BJ (cell line): ENCODE measurements around the gene POM121L2. TPM values are rescaled to one million over a fixed set of nuclear protein-coding genes. Genes with fewer than 3 reads are reported as not detected.

Source experiments
- CTCF ChIA-PET: fragments of 350-600 bp; formaldehyde crosslinking; extraction: SDS; loops from one replicate; lab custom pipeline; 2021; ENCODE audit warnings: antibody characterized with exemption, inconsistent platforms; lab: Yijun Ruan, JAX
- POLR2A ChIA-PET: fragments of 300-600 bp; sonication (Branson Sonifier 250); formaldehyde crosslinking; extraction: SDS; loops from one replicate; lab custom pipeline; 2021; ENCODE audit warnings: antibody characterized with exemption; lab: Charles Lee
- DNase-seq: peaks from one replicate; pipeline ENCODE4 v3.0.0-alpha.2; 2011; ENCODE audit warnings: low read depth
- H3K27me3 ChIP-seq: 2 replicates; pipeline ENCODE4 v1.6.0; 2011; ENCODE audit warnings: low read length; ENCODE audit not compliant: control insufficient read depth, insufficient read depth
- H3K36me3 ChIP-seq: 2 replicates; pipeline ENCODE4 v1.5.1; 2011; ENCODE audit warnings: low read length; ENCODE audit not compliant: control insufficient read depth, insufficient read depth
- H3K4me3 ChIP-seq: 2 replicates; pipeline ENCODE4 v1.5.1; 2011; ENCODE audit warnings: low read depth, mild to moderate bottlenecking, control low read depth, low read length
- CTCF ChIP-seq: IDR thresholded peaks from 2 replicates; pipeline ENCODE4 v1.5.1; 2011; ENCODE audit warnings: low read depth, mild to moderate bottlenecking, control low read depth, inconsistent platforms, low read length, moderate library complexity; ENCODE audit not compliant: insufficient read depth
- polyA plus RNA-seq: library from polyadenylated mRNA; depleted of rRNA; stranded (reverse); fragments of >200 nt; gene quantifications from 2 replicates; pipeline ENCODE4 v1.2.3, GENCODE V29; 2011

Gene POM121L2
- polyA plus RNA-seq, 1 experiment, result not detected

- ChIA-PET POLR2A (no interaction called here), CTCF (no interaction called here)
- DNase-seq, result no peak
- Histone ChIP-seq H3K4me3 (no peak overlapping the region), H3K27me3 (no peaks in the 10 kb centered on the region), H3K36me3 (no peaks in the 10 kb centered on the region)
- no peak for TF ChIP-seq CTCF
Measured at GRCh38 chr6:27333642-27334040, 21.6 kb upstream of the POM121L2 start.

GRCh38 chr6:27332692-27333641, 20.9 kb upstream of the POM121L2 start:
- ChIA-PET POLR2A (no interaction called here), CTCF (no interaction called here)
- peak; percentile 1 for DNase-seq
- Histone ChIP-seq H3K36me3 (no peaks in the 10 kb centered on the region), H3K4me3 (peak overlapping the region; percentile 32), H3K27me3 (no peaks in the 10 kb centered on the region)
- no peak for TF ChIP-seq CTCF

GRCh38 chr6:27327023-27327738, 15.1 kb upstream of the POM121L2 start:
- no peak overlapping the region for H3K4me3 ChIP-seq
- no peaks in the 10 kb centered on the region for H3K27me3 ChIP-seq
- ChIA-PET POLR2A (no interaction called here), CTCF (interaction anchor here (0.6 kb wide), 1 partner anchor 1387 kb away, joined by 3 read pairs; no protein-coding TSS in a partner anchor)
- no peak for TF ChIP-seq CTCF
- no peaks in the 10 kb centered on the region for H3K36me3 ChIP-seq
- DNase-seq, result no peak

GRCh38 chr6:27321901-27322300, 9.8 kb upstream of the POM121L2 start:
- no peak for DNase-seq
- Histone ChIP-seq H3K27me3 (no peaks in the 10 kb centered on the region), H3K36me3 (no peaks in the 10 kb centered on the region), H3K4me3 (no peak overlapping the region)
- ChIA-PET CTCF (no interaction called here), POLR2A (no interaction called here)
- no peak for TF ChIP-seq CTCF

- Histone ChIP-seq H3K36me3 (no peaks in the 10 kb centered on the region), H3K4me3 (no peak overlapping the region), H3K27me3 (no peaks in the 10 kb centered on the region)
- CTCF ChIA-PET, result no interaction called here
- no peak for DNase-seq
- POLR2A ChIA-PET, result no interaction called here
- TF ChIP-seq CTCF, result no peak
Measured at GRCh38 chr6:27321370-27321769, 9.3 kb upstream of the POM121L2 start.
